Stomach (tissue), 19 donors: Measurements from ENCODE around the gene MAP3K3. TPM values are rescaled to one million over a fixed set of nuclear protein-coding genes. Genes with fewer than 3 reads are reported as not detected.

Experiments used
- DNase-seq, 2 donors: peaks; one replicate each; pipeline versions ENCODE4 v3.0.0 to v3.0.0-alpha.2; 2013 to 2019
- H3K27ac ChIP-seq, 5 donors: fragments of 200-600 bp in 4 of 5; sonication (generic) in 4 of 5; one replicate each; pipeline ENCODE4 v1.5.1; 2013 to 2019; ENCODE audit warnings: mild to moderate bottlenecking in 1 of 5, moderate library complexity in 1 of 5
- H3K27me3 ChIP-seq, 3 donors: fragments of 200-600 bp; sonication (generic); one replicate each; pipeline ENCODE4 v1.5.1; 2017 to 2019; ENCODE audit warnings: mixed run types in 1 of 3
- H3K36me3 ChIP-seq, 4 donors: fragments of 200-600 bp; sonication (generic); 1 replicate in 3 of 4; 2 replicates in 1 of 4; pipeline ENCODE4 v1.5.1; 2016 to 2019
- H3K4me1 ChIP-seq, 4 donors: fragments of 200-600 bp; sonication (generic); one replicate each; pipeline ENCODE4 v1.5.1; 2016 to 2019
- H3K4me3 ChIP-seq, 4 donors: fragments of 200-600 bp; sonication (generic) in 3 of 4; one replicate each; pipeline ENCODE4 v1.5.1; 2016 to 2019; ENCODE audit warnings: mild to moderate bottlenecking in 1 of 4
- H3K9me3 ChIP-seq, 4 donors: fragments of 200-600 bp; sonication (generic); one replicate each; pipeline ENCODE4 v1.5.1; 2016 to 2019
- EP300 ChIP-seq: sonication (generic); formaldehyde crosslinking; IDR thresholded peaks from one replicate; pipeline ENCODE4 v1.6.1; 2017; ENCODE audit warnings: antibody characterized with exemption
- POLR2A ChIP-seq, 4 donors: fragments of 450-650 bp; IDR thresholded peaks; one replicate each; pipeline ENCODE4 v1.6.1; 2016; ENCODE audit warnings: antibody characterized with exemption in 4 of 4, control low read depth in 2 of 4, mild to moderate bottlenecking in 1 of 4, moderate library complexity in 1 of 4
- POLR2AphosphoS5 ChIP-seq, 3 donors: sonication (generic); formaldehyde crosslinking; IDR thresholded peaks; one replicate each; pipeline ENCODE4 v1.6.1; 2016; ENCODE audit warnings: antibody characterized with exemption in 3 of 3
- WGBS, 5 donors: extraction: QIAGEN DNeasy Blood & Tissue Kit in 3 of 5; methylation state at CpG; one replicate each; pipeline versions ENCODE4 v1.1.5 to v1.1.7; 2013 to 2018; 5-methylcytosine and 5-hydroxymethylcytosine counted together
- intact Hi-C: fragments of 100-400 bp; cut with DNase I; formaldehyde crosslinking; loops from one replicate; pipeline ENCODE4 v1.15.1; 2023; ENCODE audit warnings: low total_unique reads
- long read RNA-seq, 10 donors: transcript quantifications; one replicate each; lab custom pipeline, GENCODE V29; 2026
- polyA plus RNA-seq, 3 donors: library from polyadenylated mRNA; stranded (reverse); fragments of 200-250 nt; gene quantifications; one replicate each; pipeline ENCODE4 v1.2.3, GENCODE V29; 2013
- total RNA-seq, 5 donors: library from RNA; depleted of rRNA; stranded (reverse); fragments of >200 nt; gene quantifications; one replicate each; pipeline versions ENCODE4 v1.1.0 to v1.2.3, GENCODE V29; 2014 to 2016
- TF ChIP-seq, protein P1 (sequence below), 7 experiments: fragments of 450-650 bp in 4 of 7; fragments of 200-600 bp in 3 of 7; sonication (generic) in 3 of 7; IDR thresholded peaks; one replicate each; pipeline ENCODE4 v1.5.1; 2016 to 2019; ENCODE audit warnings: antibody characterized with exemption in 7 of 7, control low read depth in 2 of 7, mild to moderate bottlenecking in 1 of 7
- donor health status: healthy with polysubstance abuse.
- donor health status: Bipolar disorder and iron deficiency.
- donor health status: healthy.

The MAP3K3 gene
- total RNA-seq: 10 to 100 TPM; 13.4 to 99.5 (median 28.5) TPM
- 10 to 100 TPM in 2 of 3 donors, 1 to 10 TPM in 1; 9.3 to 16.9 (median 10.7) TPM for polyA plus RNA-seq
- long read RNA-seq, donor 1, partial matches to known transcripts: 0 of 1 reads
- long read RNA-seq, donor 1, other reads (novel, unspliced or antisense): 0 of 1 reads
- long read RNA-seq, donor 2, partial matches to known transcripts: 0 of 2 reads
- long read RNA-seq, donor 2, other reads (novel, unspliced or antisense): 0 of 2 reads
- long read RNA-seq, donor 3: 0 reads
- long read RNA-seq, donor 4: 0 reads
- long read RNA-seq, donor 5, partial matches to known transcripts: 5 of 18 reads
- long read RNA-seq, donor 5, other reads (novel, unspliced or antisense): 11 of 18 reads
- long read RNA-seq, donor 6, partial matches to known transcripts: 0 of 4 reads
- long read RNA-seq, donor 6, other reads (novel, unspliced or antisense): 0 of 4 reads
- long read RNA-seq, donor 7, full-length matches to known transcripts: 4 of 16 reads
- long read RNA-seq, donor 7, partial matches to known transcripts: 0 of 16 reads
- long read RNA-seq, donor 7, other reads (novel, unspliced or antisense): 12 of 16 reads
- long read RNA-seq, donor 8: 0 reads
- long read RNA-seq, donor 9: 0 reads
- long read RNA-seq, donor 10, full-length matches to known transcripts: 3 of 3 reads
- long read RNA-seq, donor 10, partial matches to known transcripts: 0 of 3 reads
- long read RNA-seq, donor 10, other reads (novel, unspliced or antisense): 0 of 3 reads

DNA sequence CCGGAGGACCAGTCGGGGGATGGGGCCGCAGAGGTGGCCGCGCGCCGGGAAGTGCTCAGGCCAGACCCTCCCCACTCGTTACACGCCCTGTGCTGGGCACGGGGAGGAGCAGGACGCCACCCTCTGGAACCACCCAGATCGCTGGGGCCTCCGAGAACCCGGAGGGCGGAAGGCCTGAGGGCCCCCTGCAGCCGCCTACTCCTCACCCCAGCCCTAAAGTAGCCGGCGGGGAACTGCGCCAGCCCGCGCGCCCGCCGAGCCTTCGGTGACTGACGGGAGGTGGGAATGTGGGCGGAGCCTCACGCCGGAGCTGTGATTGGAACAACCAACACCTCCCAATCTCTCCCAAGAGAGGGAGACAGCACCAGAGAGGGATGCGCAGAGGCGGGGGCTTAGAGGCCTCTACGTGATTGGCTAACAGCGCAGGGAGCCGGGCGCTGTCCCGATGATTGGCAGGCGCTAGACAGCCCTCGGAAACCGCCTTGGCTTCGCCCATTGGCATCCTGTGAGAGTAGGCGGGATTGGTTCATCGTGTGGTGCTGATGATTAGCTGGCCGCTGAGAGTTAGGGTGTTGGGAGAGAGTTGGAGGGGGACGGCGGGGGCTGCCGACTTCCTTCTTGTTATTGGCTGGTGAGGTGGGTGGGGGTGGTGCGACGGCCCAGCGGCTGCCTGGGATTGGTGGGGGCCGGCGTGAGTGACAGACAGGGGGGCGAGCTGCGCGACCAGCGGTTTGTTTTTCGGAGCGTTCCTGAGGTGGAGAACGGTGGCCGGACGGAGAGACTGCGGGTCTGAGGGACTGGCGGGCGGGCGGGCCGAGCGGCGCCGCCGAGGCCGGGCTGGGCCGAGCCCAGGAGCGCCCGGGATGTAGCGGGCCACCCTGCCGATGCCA lies at the start of gene MAP3K3:
MAP3K3 (plus strand) TSS at position 734 of the 890 bp plus-strand sequence. CDS start 343 bp downstream, outside the sequence.
- peaks cover 25 to 45% (median 42%) of the 10 kb centered on the region in 4 donors for H3K4me1 ChIP-seq
- peak; percentile 98 to 100 for DNase-seq
- TF ChIP-seq, protein P1, sequence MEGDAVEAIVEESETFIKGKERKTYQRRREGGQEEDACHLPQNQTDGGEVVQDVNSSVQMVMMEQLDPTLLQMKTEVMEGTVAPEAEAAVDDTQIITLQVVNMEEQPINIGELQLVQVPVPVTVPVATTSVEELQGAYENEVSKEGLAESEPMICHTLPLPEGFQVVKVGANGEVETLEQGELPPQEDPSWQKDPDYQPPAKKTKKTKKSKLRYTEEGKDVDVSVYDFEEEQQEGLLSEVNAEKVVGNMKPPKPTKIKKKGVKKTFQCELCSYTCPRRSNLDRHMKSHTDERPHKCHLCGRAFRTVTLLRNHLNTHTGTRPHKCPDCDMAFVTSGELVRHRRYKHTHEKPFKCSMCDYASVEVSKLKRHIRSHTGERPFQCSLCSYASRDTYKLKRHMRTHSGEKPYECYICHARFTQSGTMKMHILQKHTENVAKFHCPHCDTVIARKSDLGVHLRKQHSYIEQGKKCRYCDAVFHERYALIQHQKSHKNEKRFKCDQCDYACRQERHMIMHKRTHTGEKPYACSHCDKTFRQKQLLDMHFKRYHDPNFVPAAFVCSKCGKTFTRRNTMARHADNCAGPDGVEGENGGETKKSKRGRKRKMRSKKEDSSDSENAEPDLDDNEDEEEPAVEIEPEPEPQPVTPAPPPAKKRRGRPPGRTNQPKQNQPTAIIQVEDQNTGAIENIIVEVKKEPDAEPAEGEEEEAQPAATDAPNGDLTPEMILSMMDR (IDR thresholded peaks at IDR 0.05): peak in 2 of 7 experiments; percentile 11 to 14
- TF ChIP-seq POLR2A (IDR thresholded peaks at IDR 0.05) (peak in 2 of 4 donors; percentile 41 to 43), EP300 (no peak), POLR2AphosphoS5 (IDR thresholded peaks at IDR 0.05) (peak in 2 of 3 donors; percentile 86 to 89)
- intact Hi-C loops: no loop called here
- no peaks in the 10 kb centered on the region for H3K9me3 ChIP-seq
- H3K27me3 ChIP-seq: no peaks in the 10 kb centered on the region
- 0 to 1% (median 0%) methylated on average over 28 to 75 of the region's 75 CpGs for WGBS, 5 donors
- H3K4me3 ChIP-seq: peak within 1 kb of the TSS; percentile 68 to 91 (median 72)
- no peaks in the 10 kb centered on the region for H3K36me3 ChIP-seq
- peak within 1 kb of the TSS; percentile 81 to 92 (median 90) for H3K27ac ChIP-seq

DNA sequence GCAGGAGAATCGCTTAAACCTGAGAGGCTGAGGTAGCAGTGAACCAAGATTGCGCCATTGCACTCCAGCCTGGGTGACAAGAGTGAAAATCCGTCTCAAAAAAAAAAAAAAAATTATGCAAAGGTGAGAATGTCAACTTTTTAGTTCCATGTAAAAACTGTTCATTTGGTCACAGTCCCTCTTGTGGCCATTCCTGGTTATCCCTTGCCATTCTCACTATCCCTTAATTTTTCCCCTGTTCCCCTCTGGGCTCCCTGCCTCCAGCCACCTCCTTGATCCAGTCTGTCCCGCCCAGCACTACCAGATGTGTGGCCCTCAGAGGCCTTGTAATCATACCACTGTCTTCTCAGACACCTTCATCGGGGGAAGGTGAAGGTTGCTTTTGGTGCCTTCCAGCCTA lies 48.6 kb upstream of the MAP3K3 start:
- no peak overlapping the region for H3K4me3 ChIP-seq
- no peak overlapping the region for H3K27ac ChIP-seq
- H3K4me1 ChIP-seq: peaks cover 0 to 12% (median under 1%) of the 10 kb centered on the region in 4 donors
- H3K27me3 ChIP-seq: no peaks in the 10 kb centered on the region
- no peaks in the 10 kb centered on the region for H3K9me3 ChIP-seq
- intact Hi-C loops: no loop called here
- no peak for DNase-seq
- H3K36me3 ChIP-seq: peaks cover 0 to 9% (median 6%) of the 10 kb centered on the region in 4 donors
- TF ChIP-seq, protein P1 (IDR thresholded peaks at IDR 0.05): peak in 2 of 7 experiments; percentile 13 to 14
- no peak for TF ChIP-seq POLR2AphosphoS5 (IDR thresholded peaks at IDR 0.05)
- 75 to 86% (median 83%) methylated on average over 5 of the region's 5 CpGs for WGBS, 5 donors

DNA sequence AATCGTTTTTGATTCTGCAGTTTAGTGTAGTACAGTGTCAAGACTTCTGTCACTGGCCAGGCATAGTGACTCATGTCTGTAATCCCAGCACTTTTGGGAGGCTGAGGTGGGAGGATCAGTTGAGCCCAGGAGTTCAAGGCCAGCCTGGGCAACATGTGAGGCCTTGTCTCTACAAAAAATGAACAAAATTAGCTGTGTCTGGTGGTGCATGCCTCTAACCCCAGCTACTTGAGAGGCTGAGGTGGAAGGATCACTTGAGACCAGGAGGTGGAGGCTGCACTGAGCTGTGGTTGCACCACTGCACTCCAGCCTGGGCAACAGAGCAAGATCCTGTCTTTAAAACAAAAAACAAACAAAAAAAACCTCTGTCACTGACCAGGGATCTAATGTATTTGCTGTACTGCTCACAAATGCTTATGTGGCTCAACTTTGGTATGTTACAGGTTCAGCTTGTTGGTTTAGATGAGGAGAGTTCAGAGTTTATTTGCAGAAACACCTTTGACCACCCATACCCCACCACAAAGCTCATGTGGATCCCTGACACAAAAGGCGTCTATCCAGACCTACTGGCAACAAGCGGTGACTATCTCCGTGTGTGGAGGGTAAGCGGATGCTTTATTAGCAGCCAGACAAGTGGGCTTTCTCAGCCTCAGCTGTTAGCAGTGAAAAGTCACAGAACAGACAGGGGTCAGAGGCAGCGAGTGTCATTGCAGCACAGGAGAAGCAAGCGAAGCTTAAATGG lies 44.0 kb upstream of the MAP3K3 start:
- H3K36me3 ChIP-seq: peaks cover 26 to 48% (median 42%) of the 10 kb centered on the region in 4 donors

More for the DNA sequence above, 44.0 kb upstream of the MAP3K3 start:
- 78 to 89% (median 86%) methylated on average over 6 to 7 of the region's 7 CpGs for WGBS, 5 donors
- Histone ChIP-seq H3K4me3 (no peak overlapping the region), H3K4me1 (peaks cover 0 to 15% (median 8%) of the 10 kb centered on the region in 4 donors), H3K27ac (no peak overlapping the region), H3K9me3 (no peaks in the 10 kb centered on the region), H3K27me3 (no peaks in the 10 kb centered on the region)
- TF ChIP-seq POLR2A (IDR thresholded peaks at IDR 0.05) (no peak), EP300 (no peak), POLR2AphosphoS5 (IDR thresholded peaks at IDR 0.05) (no peak)
- TF ChIP-seq, protein P1 (IDR thresholded peaks at IDR 0.05): no peak
- DNase-seq: no peak
- intact Hi-C loops: no loop called here
